Trophoblast cell (in vitro differentiated cells and primary cell): ENCODE results near the gene ST3GAL2.

Source experiments
- DNase-seq, 2 donors: peaks; one replicate each; pipeline ENCODE4 v3.0.0-alpha.2; 2016
- H2AFZ ChIP-seq: 2 replicates; pipeline ENCODE4 v1.6.1; 2013; ENCODE audit warnings: low read length, moderate library complexity, mild to moderate bottlenecking; ENCODE audit not compliant: insufficient read depth, poor library complexity
- H2AK5ac ChIP-seq: 2 replicates; pipeline ENCODE4 v1.6.1; 2013; ENCODE audit warnings: mild to moderate bottlenecking, low read length
- H2BK120ac ChIP-seq: 2 replicates; pipeline ENCODE4 v1.6.1; 2013; ENCODE audit warnings: low read length, mild to moderate bottlenecking, moderate library complexity; ENCODE audit not compliant: insufficient read depth, poor library complexity
- H2BK12ac ChIP-seq: 2 replicates; pipeline ENCODE4 v1.6.1; 2013; ENCODE audit warnings: mild to moderate bottlenecking, low read length, moderate library complexity
- H2BK5ac ChIP-seq: 2 replicates; pipeline ENCODE4 v1.6.1; 2013; ENCODE audit warnings: low read length, low read depth, moderate library complexity, mild to moderate bottlenecking; ENCODE audit not compliant: poor library complexity
- H3K14ac ChIP-seq: 2 replicates; pipeline ENCODE4 v1.6.1; 2013; ENCODE audit warnings: mild to moderate bottlenecking, low read length
- H3K18ac ChIP-seq: 2 replicates; pipeline ENCODE4 v1.6.1; 2013; ENCODE audit warnings: mild to moderate bottlenecking, low read length
- H3K23ac ChIP-seq: 2 replicates; pipeline ENCODE4 v1.6.1; 2013; ENCODE audit warnings: low read length
- H3K27ac ChIP-seq: 2 replicates; pipeline ENCODE4 v1.5.1; 2013; ENCODE audit warnings: low read depth, mild to moderate bottlenecking, inconsistent platforms, low read length, moderate library complexity
- H3K27me3 ChIP-seq: 2 replicates; pipeline ENCODE4 v1.6.1; 2013; ENCODE audit warnings: inconsistent platforms, mild to moderate bottlenecking, low read length, moderate library complexity; ENCODE audit not compliant: insufficient read depth
- H3K36me3 ChIP-seq, 2 experiments: 1 replicate in 1 of 2; 2 replicates in 1 of 2; pipeline ENCODE4 v1.6.1; 2013; ENCODE audit warnings: low read length in 2 of 2, mild to moderate bottlenecking in 2 of 2, moderate library complexity in 1 of 2; ENCODE audit not compliant: insufficient read depth in 2 of 2, control insufficient read depth in 1 of 2
- H3K4ac ChIP-seq: 2 replicates; pipeline ENCODE4 v1.6.1; 2013; ENCODE audit warnings: low read depth, mild to moderate bottlenecking, low read length, moderate library complexity
- H3K4me1 ChIP-seq, 2 experiments: 1 replicate in 1 of 2; 2 replicates in 1 of 2; pipeline ENCODE4 v1.6.1; 2013; ENCODE audit warnings: low read length in 2 of 2, mild to moderate bottlenecking in 2 of 2, moderate library complexity in 1 of 2; ENCODE audit not compliant: insufficient read depth in 2 of 2, control insufficient read depth in 1 of 2
- H3K4me2 ChIP-seq: 2 replicates; pipeline ENCODE4 v1.6.1; 2013; ENCODE audit warnings: inconsistent platforms, mild to moderate bottlenecking, low read length, moderate library complexity
- H3K4me3 ChIP-seq: 2 replicates; pipeline ENCODE4 v1.5.1; 2013; ENCODE audit warnings: mild to moderate bottlenecking, low read depth, low read length, inconsistent platforms
- H3K79me1 ChIP-seq: one replicate; pipeline ENCODE4 v1.6.1; 2013; ENCODE audit warnings: low read length
- H3K79me2 ChIP-seq: 2 replicates; pipeline ENCODE4 v1.6.1; 2013; ENCODE audit warnings: low read length, mild to moderate bottlenecking; ENCODE audit not compliant: control insufficient read depth, insufficient read depth, poor library complexity
- H3K9ac ChIP-seq: 2 replicates; pipeline ENCODE4 v1.6.1; 2013; ENCODE audit warnings: mild to moderate bottlenecking, low read length
- H3K9me3 ChIP-seq: 2 replicates; pipeline ENCODE4 v1.6.1; 2013; ENCODE audit warnings: low read depth, mild to moderate bottlenecking, control low read depth, inconsistent platforms, low read length; ENCODE audit not compliant: insufficient read depth
- H4K12ac ChIP-seq: 2 replicates; pipeline ENCODE4 v1.6.1; 2013; ENCODE audit warnings: low read depth, mild to moderate bottlenecking, low read length, moderate library complexity
- H4K8ac ChIP-seq: 2 replicates; pipeline ENCODE4 v1.6.1; 2013; ENCODE audit warnings: low read depth, mild to moderate bottlenecking, low read length, moderate library complexity
- H4K91ac ChIP-seq: one replicate; pipeline ENCODE4 v1.6.1; 2013; ENCODE audit warnings: low read depth, mild to moderate bottlenecking, low read length, moderate library complexity
- WGBS: extraction: QIAGEN DNeasy Blood & Tissue Kit; methylation state at CpG from one replicate; pipeline ENCODE4 v1.1.7; 2013; ENCODE audit warnings: missing lambda C conversion rate; ENCODE audit not compliant: insufficient read length, insufficient coverage; ENCODE audit errors: extremely low coverage; 5-methylcytosine and 5-hydroxymethylcytosine counted together

The ST3GAL2 gene

DNA sequence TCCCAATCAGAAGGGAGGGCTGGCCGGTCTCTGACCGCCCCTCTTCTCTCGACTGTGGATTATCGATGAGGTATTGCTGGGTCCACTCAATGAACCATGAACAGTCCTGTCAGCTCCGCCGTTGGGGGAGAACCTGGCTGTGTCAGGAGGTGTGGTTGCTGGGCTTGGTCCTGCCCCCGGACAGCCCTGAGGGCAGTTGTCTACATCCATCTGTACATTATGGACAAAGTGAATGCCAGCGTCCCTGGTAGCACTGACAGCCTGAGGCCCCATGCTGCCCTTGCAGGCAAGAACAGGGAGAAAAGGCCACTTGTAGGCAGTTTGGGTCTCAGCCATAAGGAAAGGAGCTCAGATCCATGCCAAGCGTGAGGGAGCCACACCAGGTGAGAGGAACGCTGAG is 38.9 kb downstream of the ST3GAL2 start:
- Histone ChIP-seq H2BK12ac (no peak overlapping the region), H3K36me3 (peaks cover 25 to 32% of the 10 kb centered on the region in 2 experiments), H3K23ac (no peak overlapping the region), H3K79me1 (no peaks in the 10 kb centered on the region), H4K8ac (no peak overlapping the region), H3K9me3 (no peaks in the 10 kb centered on the region), H3K27ac (no peak overlapping the region), H3K18ac (no peak overlapping the region), H2AK5ac (no peak overlapping the region), H3K27me3 (no peaks in the 10 kb centered on the region), H2BK5ac (no peak overlapping the region), H2AFZ (no peak overlapping the region), H4K91ac (no peak overlapping the region), H2BK120ac (no peak overlapping the region), H3K79me2 (no peaks in the 10 kb centered on the region), H3K4me1 (peaks cover 11 to 20% of the 10 kb centered on the region in 2 experiments), H3K4ac (no peak overlapping the region), H4K12ac (no peak overlapping the region), H3K4me3 (no peak overlapping the region), H3K4me2 (no peak overlapping the region), H3K14ac (no peak overlapping the region), H3K9ac (no peak overlapping the region)
- no CpG with 5 or more reads among the region's 10 CpGs for WGBS
- peak; percentile 65 to 78 for DNase-seq

DNA sequence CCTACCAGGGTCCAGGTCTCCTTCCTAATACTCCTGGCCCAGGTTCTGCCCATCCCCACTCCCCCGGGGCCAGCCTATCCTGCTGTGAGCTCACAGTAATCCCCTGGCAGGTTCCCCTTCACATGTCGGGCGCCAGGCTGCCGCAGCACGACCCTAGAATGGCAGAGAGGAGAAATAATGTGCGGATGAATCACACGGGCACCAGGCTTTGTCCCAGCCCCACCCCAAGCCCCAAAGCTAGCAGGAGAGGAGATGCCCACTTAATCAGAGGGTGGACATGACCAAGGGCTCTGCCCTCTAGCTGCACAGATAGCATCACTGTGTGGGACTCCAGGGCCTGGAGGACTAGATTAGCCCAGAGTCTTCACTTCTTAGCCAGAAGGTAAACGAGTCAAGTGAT is 39.5 kb downstream of the ST3GAL2 start:
- no peak overlapping the region for H3K4me2 ChIP-seq

DNA sequence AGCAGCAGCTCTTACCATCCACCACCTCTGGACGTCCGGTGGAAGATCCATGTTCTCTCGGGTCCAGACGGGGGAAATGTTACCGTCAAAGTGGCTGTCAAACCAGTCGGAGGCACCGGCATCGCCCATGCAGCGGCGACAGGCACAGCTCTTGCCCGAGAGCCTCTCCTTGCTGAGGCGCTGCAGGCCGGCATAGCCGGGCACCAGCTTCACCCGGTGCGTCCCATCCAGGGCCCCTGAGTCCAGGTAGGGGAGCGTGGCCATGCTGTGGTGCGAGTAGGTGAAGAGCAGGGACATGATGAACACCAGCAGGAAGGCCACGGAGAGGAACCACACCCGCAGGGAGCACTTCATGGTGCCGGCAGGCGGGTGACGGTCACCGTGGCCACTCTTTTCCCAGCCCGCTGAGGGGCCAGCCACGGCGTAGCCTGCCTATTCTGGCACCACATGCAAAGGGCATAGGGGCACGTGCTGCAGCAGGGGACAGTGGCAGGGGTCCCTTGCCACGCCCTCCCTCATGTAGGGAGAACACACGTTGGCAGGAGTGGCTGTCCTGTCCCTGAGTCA is 40.6 kb downstream of the ST3GAL2 start:
- no peak overlapping the region for H3K14ac ChIP-seq
- H2AFZ ChIP-seq = no peak overlapping the region
- no peak overlapping the region for H2BK12ac ChIP-seq
- no peak overlapping the region for H2BK5ac ChIP-seq
- no peak overlapping the region for H3K23ac ChIP-seq
- H4K12ac ChIP-seq = no peak overlapping the region
- H3K79me2 ChIP-seq = no peaks in the 10 kb centered on the region
- no peaks in the 10 kb centered on the region for H3K27me3 ChIP-seq
- H4K8ac ChIP-seq = no peak overlapping the region
- no peak for DNase-seq
- H3K79me1 ChIP-seq = no peaks in the 10 kb centered on the region
- peak overlapping the region; percentile 14 for H3K4me3 ChIP-seq
- H4K91ac ChIP-seq = peak overlapping the region; percentile 0
- H3K4ac ChIP-seq = no peak overlapping the region
- no peak overlapping the region for H3K4me2 ChIP-seq
- H2BK120ac ChIP-seq = no peak overlapping the region
- peaks cover 40 to 46% of the 10 kb centered on the region in 2 experiments for H3K36me3 ChIP-seq
- no peak overlapping the region for H3K9ac ChIP-seq
- H3K27ac ChIP-seq = no peak overlapping the region
- no peak overlapping the region for H3K18ac ChIP-seq
- peak overlapping the region; percentile 16 for H2AK5ac ChIP-seq
- H3K4me1 ChIP-seq = peaks cover 11 to 17% of the 10 kb centered on the region in 2 experiments
- WGBS = no CpG with 5 or more reads among the region's 30 CpGs
- no peaks in the 10 kb centered on the region for H3K9me3 ChIP-seq

More for the DNA sequence above, 39.5 kb downstream of the ST3GAL2 start:
- H4K12ac ChIP-seq = no peak overlapping the region
- H2BK120ac ChIP-seq = peak overlapping the region; percentile 30
- H2AFZ ChIP-seq = no peak overlapping the region
- H3K4me3 ChIP-seq = no peak overlapping the region
- no peak overlapping the region for H3K23ac ChIP-seq
- H3K36me3 ChIP-seq = peaks cover 30 to 37% of the 10 kb centered on the region in 2 experiments
- peak overlapping the region; percentile 37 for H2BK12ac ChIP-seq
- H3K9ac ChIP-seq = no peak overlapping the region
- H3K4ac ChIP-seq = no peak overlapping the region
- peak in 1 of 2 donors; percentile 37 for DNase-seq
- no CpG with 5 or more reads among the region's 8 CpGs for WGBS
- H3K79me2 ChIP-seq = no peaks in the 10 kb centered on the region
- peaks cover 11 to 19% of the 10 kb centered on the region in 2 experiments for H3K4me1 ChIP-seq
- no peaks in the 10 kb centered on the region for H3K27me3 ChIP-seq
- no peak overlapping the region for H3K18ac ChIP-seq
- no peak overlapping the region for H2AK5ac ChIP-seq
- no peak overlapping the region for H3K27ac ChIP-seq
- H4K91ac ChIP-seq = peak overlapping the region; percentile 32
- no peaks in the 10 kb centered on the region for H3K9me3 ChIP-seq
- no peaks in the 10 kb centered on the region for H3K79me1 ChIP-seq
- no peak overlapping the region for H4K8ac ChIP-seq
- peak overlapping the region; percentile 20 for H3K14ac ChIP-seq
- no peak overlapping the region for H2BK5ac ChIP-seq

DNA sequence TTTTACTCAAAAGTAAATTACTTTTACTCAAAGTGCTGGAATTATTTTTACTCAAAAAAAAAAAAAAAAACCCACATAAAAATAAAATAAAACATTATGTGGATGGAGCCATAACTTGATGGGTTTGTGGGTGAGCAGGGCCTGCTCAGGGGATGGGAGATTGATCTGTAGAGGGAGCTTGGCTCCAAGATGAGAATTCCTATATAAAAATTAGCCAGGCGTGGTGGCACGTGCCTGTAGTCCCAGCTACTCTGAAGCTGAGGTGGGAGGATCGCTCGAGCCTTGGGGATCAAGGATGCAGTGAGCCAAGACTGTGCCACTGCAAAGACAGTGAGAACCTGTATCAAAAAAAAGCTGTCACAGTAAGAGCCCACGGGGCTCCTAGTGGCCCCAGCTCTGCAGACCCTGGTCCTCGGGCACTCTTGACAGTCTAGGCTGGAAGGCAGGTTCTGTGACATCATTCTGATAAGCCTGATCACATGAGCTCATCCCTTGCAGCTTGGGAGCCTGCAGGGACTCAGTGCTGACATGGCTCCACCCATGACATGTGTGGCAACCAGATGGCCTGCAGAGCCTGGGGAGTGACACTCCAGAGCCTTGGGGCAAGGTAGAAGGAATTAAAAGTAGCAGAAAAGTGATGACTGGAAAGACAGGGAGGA is 42.5 kb downstream of the ST3GAL2 start:
- Histone ChIP-seq H3K18ac (no peak overlapping the region), H3K27ac (no peak overlapping the region), H3K4me3 (no peak overlapping the region), H3K4me1 (peaks cover 11 to 17% of the 10 kb centered on the region in 2 experiments), H3K79me2 (no peaks in the 10 kb centered on the region), H3K4ac (no peak overlapping the region), H3K36me3 (peaks cover 53 to 57% of the 10 kb centered on the region in 2 experiments), H3K14ac (no peak overlapping the region), H3K27me3 (no peaks in the 10 kb centered on the region), H3K4me2 (no peak overlapping the region), H2AFZ (no peak overlapping the region), H2BK120ac (no peak overlapping the region), H3K79me1 (no peaks in the 10 kb centered on the region), H3K9ac (no peak overlapping the region), H2AK5ac (no peak overlapping the region), H2BK12ac (no peak overlapping the region), H2BK5ac (no peak overlapping the region), H3K23ac (no peak overlapping the region), H4K91ac (no peak overlapping the region), H3K9me3 (peaks cover 2% of the 10 kb centered on the region), H4K12ac (no peak overlapping the region), H4K8ac (no peak overlapping the region)
- DNase-seq = peak; percentile 93 to 94
- no CpG with 5 or more reads among the region's 6 CpGs for WGBS
